Amniotic epithelial cell (primary cell): ENCODE results near the gene PDE7B.

Experiments
- DNase-seq: peaks from one replicate; pipeline ENCODE4 v3.0.0-alpha.2; 2010; ENCODE audit warnings: low read depth

Gene PDE7B

GRCh38 chr6:135888818-135889217 is 37.3 kb downstream of the PDE7B start:
- no peak for DNase-seq

- DNase-seq = no peak
Observed at GRCh38 chr6:135890876-135891275, 39.4 kb downstream of the PDE7B start.

GRCh38 chr6:135891710-135892109 is 40.2 kb downstream of the PDE7B start:
- DNase-seq = no peak

- no peak for DNase-seq
Observed at GRCh38 chr6:135895231-135895911, 43.9 kb downstream of the PDE7B start.

- DNase-seq = no peak
Observed at GRCh38 chr6:135897087-135897486, 45.6 kb downstream of the PDE7B start.

GRCh38 chr6:135901774-135902524 is 50.4 kb downstream of the PDE7B start:
- peak; percentile 95 for DNase-seq

- peak; percentile 85 for DNase-seq
Observed at GRCh38 chr6:135902756-135903331, 51.3 kb downstream of the PDE7B start.

- peak; percentile 33 for DNase-seq
Observed at GRCh38 chr6:135904666-135905065, 53.2 kb downstream of the PDE7B start.

GRCh38 chr6:135905604-135906300 is 54.3 kb downstream of the PDE7B start:
- DNase-seq = no peak

GRCh38 chr6:135906542-135906941 is 55.0 kb downstream of the PDE7B start:
- DNase-seq = peak; percentile 63

- DNase-seq = no peak
Observed at GRCh38 chr6:135906972-135907465, 55.5 kb downstream of the PDE7B start.

GRCh38 chr6:135909737-135910387 is 58.4 kb downstream of the PDE7B start:
- peak; percentile 54 for DNase-seq

- peak; percentile 58 for DNase-seq
Observed at GRCh38 chr6:135910790-135911618, 59.5 kb downstream of the PDE7B start.

GRCh38 chr6:135913785-135914184 is 62.3 kb downstream of the PDE7B start:
- no peak for DNase-seq

- no peak for DNase-seq
Observed at GRCh38 chr6:135919026-135919425, 67.5 kb downstream of the PDE7B start.

- no peak for DNase-seq
Observed at GRCh38 chr6:135920689-135921088, 69.2 kb downstream of the PDE7B start.

GRCh38 chr6:135921188-135921587 is 69.7 kb downstream of the PDE7B start:
- no peak for DNase-seq

GRCh38 chr6:135922174-135922573 is 70.7 kb downstream of the PDE7B start:
- peak; percentile 92 for DNase-seq

- DNase-seq = no peak
Observed at GRCh38 chr6:135922746-135923145, 71.2 kb downstream of the PDE7B start.

- no peak for DNase-seq
Observed at GRCh38 chr6:135932651-135933050, 81.2 kb downstream of the PDE7B start.
